H1 (cell line): ENCODE results near the gene WRAP53. TPM values are rescaled to one million over a fixed set of nuclear protein-coding genes. Genes with fewer than 3 reads are reported as not detected.

ENCODE experiments used
- CTCF ChIA-PET: fragments of 300-600 bp; sonication (Branson Sonifier 250); formaldehyde crosslinking; loops from one replicate; lab custom pipeline; 2021; ENCODE audit not compliant: partially characterized antibody; lab: Charles Lee
- POLR2A ChIA-PET: fragments of 300-600 bp; sonication (Branson Sonifier 250); formaldehyde crosslinking; loops from one replicate; lab custom pipeline; 2021; ENCODE audit warnings: inconsistent platforms; ENCODE audit not compliant: partially characterized antibody; lab: Charles Lee
- DNase-seq, 2 experiments: peaks; one replicate each; pipeline versions ENCODE4 v3.0.0 to v3.0.0-alpha.2; 2010 to 2022; ENCODE audit warnings: low spot score in 2 of 2, low read depth in 1 of 2, mixed read lengths in 1 of 2
- FAIRE-seq: peaks from 2 replicates; lab custom pipeline; 2011; peaks lifted over from hg19 to GRCh38; lab: Jason Lieb, UNC
- H2AFZ ChIP-seq: 2 replicates; pipeline ENCODE4 v1.8.1; 2012; ENCODE audit warnings: low read length, inconsistent platforms
- H2AK5ac ChIP-seq: 2 replicates; pipeline ENCODE4 v1.6.1; 2013; ENCODE audit warnings: low read depth, low read length
- H2BK120ac ChIP-seq: replicated peaks from 2 replicates; pipeline ENCODE3; 2013; ENCODE audit warnings: low read depth, low read length, inconsistent platforms
- H2BK12ac ChIP-seq: 2 replicates; pipeline ENCODE4 v1.6.1; 2013; ENCODE audit warnings: low read depth, low read length
- H2BK15ac ChIP-seq: 2 replicates; pipeline ENCODE4 v1.6.1; 2013; ENCODE audit warnings: low read length
- H2BK20ac ChIP-seq: 2 replicates; pipeline ENCODE4 v1.6.1; 2013; ENCODE audit warnings: low read length
- H2BK5ac ChIP-seq: 2 replicates; pipeline ENCODE4 v1.6.1; 2013; ENCODE audit warnings: low read depth, low read length
- H3K14ac ChIP-seq: 2 replicates; pipeline ENCODE4 v1.6.1; 2013; ENCODE audit warnings: inconsistent platforms; ENCODE audit not compliant: insufficient read length
- H3K18ac ChIP-seq: 2 replicates; pipeline ENCODE4 v1.6.1; 2013; ENCODE audit warnings: low read length; ENCODE audit errors: extremely low read depth
- H3K23ac ChIP-seq: 2 replicates; pipeline ENCODE4 v1.6.1; 2013; ENCODE audit warnings: inconsistent platforms; ENCODE audit not compliant: insufficient read length
- H3K23me2 ChIP-seq: 2 replicates; pipeline ENCODE4 v1.6.1; 2013; ENCODE audit warnings: low read depth, low read length
- H3K27ac ChIP-seq: 2 replicates; pipeline ENCODE4 v1.6.1; 2011; ENCODE audit warnings: low read depth, low read length, inconsistent platforms
- H3K27me3 ChIP-seq, 4 experiments: replicated peaks in 1 of 4; 1 replicate in 1 of 4; 2 replicates in 3 of 4; pipeline versions ENCODE4 v1.6.1 to v1.8.1; 2011 to 2013; ENCODE audit warnings: low read length in 3 of 4, mild to moderate bottlenecking in 3 of 4, inconsistent platforms in 2 of 4, mixed read lengths in 2 of 4, moderate library complexity in 1 of 4; ENCODE audit not compliant: control insufficient read depth in 3 of 4, insufficient read depth in 3 of 4; ENCODE audit errors: extremely low read depth in 1 of 4
- H3K36me3 ChIP-seq, 4 experiments: 2 replicates each; pipeline versions ENCODE4 v1.6.1 to v1.8.1; 2011 to 2013; ENCODE audit warnings: mild to moderate bottlenecking in 4 of 4, low read length in 3 of 4, moderate library complexity in 2 of 4, control low read depth in 1 of 4, inconsistent platforms in 1 of 4; ENCODE audit not compliant: insufficient read depth in 4 of 4, control insufficient read depth in 2 of 4
- H3K4ac ChIP-seq: replicated peaks from 2 replicates; pipeline ENCODE3; 2013; ENCODE audit warnings: low read length, low read depth, mixed read lengths, inconsistent platforms; ENCODE audit not compliant: insufficient read length
- H3K4me1 ChIP-seq, 4 experiments: replicated peaks in 1 of 4; 1 replicate in 1 of 4; 2 replicates in 3 of 4; pipeline versions ENCODE4 v1.6.1 to v1.8.1; 2011 to 2013; ENCODE audit warnings: low read length in 3 of 4, inconsistent platforms in 2 of 4, mixed read lengths in 1 of 4; ENCODE audit not compliant: insufficient read depth in 4 of 4, control insufficient read depth in 3 of 4
- H3K4me2 ChIP-seq, 2 experiments: 2 replicates each; pipeline versions ENCODE4 v1.6.1 to v1.8.1; 2011 to 2013; ENCODE audit warnings: low read depth in 2 of 2, low read length in 2 of 2, control low read depth in 1 of 2, inconsistent platforms in 1 of 2, mild to moderate bottlenecking in 1 of 2; ENCODE audit not compliant: insufficient read depth in 1 of 2
- H3K4me3 ChIP-seq, 4 experiments: fragments of 200-600, 300-600 bp in 1 of 4; sonication (generic), shearing (Covaris generic), sonication (Bioruptor Twin) in 1 of 4; 2 replicates each; pipeline versions ENCODE4 v1.5.1 to v1.8.1; 2011 to 2016; ENCODE audit warnings: low read length in 4 of 4, low read depth in 3 of 4, control low read depth in 2 of 4, inconsistent platforms in 2 of 4, mild to moderate bottlenecking in 2 of 4, mixed read lengths in 1 of 4, moderate library complexity in 1 of 4; ENCODE audit not compliant: insufficient read depth in 2 of 4; ENCODE audit errors: extremely low read depth in 1 of 4
- H3K56ac ChIP-seq: replicated peaks from 2 replicates; pipeline ENCODE3; 2013; ENCODE audit warnings: low read depth, mild to moderate bottlenecking, mixed read lengths, low read length, inconsistent platforms; ENCODE audit not compliant: insufficient read length
- H3K79me1 ChIP-seq: 2 replicates; pipeline ENCODE4 v1.6.1; 2013; ENCODE audit warnings: low read depth, low read length, control low read depth
- H3K79me2 ChIP-seq, 2 experiments: 2 replicates each; pipeline versions ENCODE4 v1.6.1 to v1.8.1; 2012 to 2013; ENCODE audit warnings: low read length in 2 of 2, mild to moderate bottlenecking in 2 of 2, inconsistent platforms in 1 of 2; ENCODE audit not compliant: insufficient read depth in 2 of 2, control insufficient read depth in 1 of 2
- H3K9ac ChIP-seq, 4 experiments: replicated peaks in 1 of 4; 1 replicate in 1 of 4; 2 replicates in 3 of 4; pipeline versions ENCODE4 v1.6.1 to v1.8.1; 2011 to 2013; ENCODE audit warnings: low read depth in 3 of 4, low read length in 3 of 4, control low read depth in 2 of 4, mild to moderate bottlenecking in 2 of 4, moderate library complexity in 2 of 4, inconsistent platforms in 1 of 4; ENCODE audit errors: extremely low read depth in 1 of 4
- H3K9me3 ChIP-seq, 2 experiments: 2 replicates each; pipeline versions ENCODE4 v1.6.1 to v1.8.1; 2012 to 2013; ENCODE audit warnings: mild to moderate bottlenecking in 2 of 2, moderate library complexity in 2 of 2, control low read depth in 1 of 2, inconsistent platforms in 1 of 2, low read depth in 1 of 2, low read length in 1 of 2, mixed read lengths in 1 of 2; ENCODE audit not compliant: insufficient read depth in 2 of 2
- H4K20me1 ChIP-seq, 2 experiments: replicated peaks in 1 of 2; 2 replicates each; pipeline versions ENCODE3 to v1.8.1; 2011 to 2013; ENCODE audit warnings: inconsistent platforms in 2 of 2, low read length in 2 of 2, mild to moderate bottlenecking in 1 of 2; ENCODE audit not compliant: insufficient read depth in 2 of 2, control insufficient read depth in 1 of 2
- H4K5ac ChIP-seq: 2 replicates; pipeline ENCODE4 v1.6.1; 2013; ENCODE audit warnings: low read length, low read depth, mixed read lengths, inconsistent platforms; ENCODE audit not compliant: insufficient read length
- H4K8ac ChIP-seq: 2 replicates; pipeline ENCODE4 v1.8.0; 2013; ENCODE audit warnings: mild to moderate bottlenecking, moderate library complexity, low read length, inconsistent platforms; ENCODE audit not compliant: insufficient read depth; ENCODE audit errors: extremely low read depth
- H4K91ac ChIP-seq: replicated peaks from 2 replicates; pipeline ENCODE3; 2013; ENCODE audit warnings: low read length, mixed read lengths, inconsistent platforms; ENCODE audit not compliant: insufficient read length
- EGR1 ChIP-seq: IDR thresholded peaks from 2 replicates; pipeline ENCODE4 v1.6.1; 2011; ENCODE audit warnings: low read depth, low read length, borderline replicate concordance
- KDM1A ChIP-seq: fragments of 200-600, 300-600 bp; sonication (generic); IDR thresholded peaks from 2 replicates; pipeline ENCODE4 v1.7.1; 2016; ENCODE audit warnings: mild to moderate bottlenecking, low read length, borderline replicate concordance
- SIX5 ChIP-seq: IDR thresholded peaks from 2 replicates; pipeline ENCODE4 v1.6.1; 2011; ENCODE audit warnings: mild to moderate bottlenecking, low read depth, low read length
- SP1 ChIP-seq: IDR thresholded peaks from 2 replicates; pipeline ENCODE4 v1.6.1; 2011; ENCODE audit warnings: low read depth, low read length
- SP4 ChIP-seq: IDR thresholded peaks from 2 replicates; pipeline ENCODE4 v1.6.1; 2012; ENCODE audit warnings: low read length, inconsistent platforms
- SUZ12 ChIP-seq: fragments of 200-600 bp; sonication (generic); IDR thresholded peaks from 2 replicates; pipeline ENCODE4 v1.6.1; 2012; ENCODE audit warnings: mild to moderate bottlenecking, inconsistent platforms, low read length, moderate library complexity, mixed read lengths
- WGBS, 2 experiments: shearing (Covaris generic) in 1 of 2; methylation state at CpG; one replicate each; pipeline versions ENCODE4 v1.1.6 to v1.1.7; 2013 to 2015; ENCODE audit warnings: low lambda C conversion rate in 2 of 2, mixed read lengths in 2 of 2, inconsistent platforms in 1 of 2, low coverage in 1 of 2, missing lambda C conversion rate in 1 of 2; ENCODE audit not compliant: insufficient replicate concordance in 2 of 2, insufficient coverage in 1 of 2, insufficient read length in 1 of 2; ENCODE audit errors: extremely low coverage in 1 of 2, missing lambda C conversion rate in 1 of 2; 5-methylcytosine and 5-hydroxymethylcytosine counted together
- polyA plus RNA-seq, 7 experiments: library from polyadenylated mRNA; depleted of rRNA in 3 of 7; stranded (reverse) in 5 of 7; unstranded in 2 of 7; fragments of >200 nt in 5 of 7; fragments of 200-250 nt in 2 of 7; gene quantifications; 1 replicate in 5 of 7; 2 replicates in 1 of 7; 4 replicates in 1 of 7; pipeline versions ENCODE4 v1.2.1 to v1.2.3, GENCODE V29; 2011 to 2013; ENCODE audit warnings: missing spikeins in 2 of 7, mixed read lengths in 2 of 7
- total RNA-seq: library from RNA; stranded (reverse); fragmentation: NEBNext Ultra II Directional; extraction: Animal tissue kit (Norgen Biotek cat#: 25700); gene quantifications from 2 replicates; pipeline ENCODE4 v1.2.1, GENCODE V29; 2021
- TF ChIP-seq, protein P1 (sequence below): IDR thresholded peaks from 2 replicates; pipeline ENCODE4 v1.6.1; 2012; ENCODE audit warnings: low read length, inconsistent platforms

WRAP53 gene
- total and polyA plus RNA-seq, 2 of the 8 experiments (the other 6 are each of a cell fraction or from before 2014, with no cell fraction given) = 29.2 to 30.1 TPM

DNA sequence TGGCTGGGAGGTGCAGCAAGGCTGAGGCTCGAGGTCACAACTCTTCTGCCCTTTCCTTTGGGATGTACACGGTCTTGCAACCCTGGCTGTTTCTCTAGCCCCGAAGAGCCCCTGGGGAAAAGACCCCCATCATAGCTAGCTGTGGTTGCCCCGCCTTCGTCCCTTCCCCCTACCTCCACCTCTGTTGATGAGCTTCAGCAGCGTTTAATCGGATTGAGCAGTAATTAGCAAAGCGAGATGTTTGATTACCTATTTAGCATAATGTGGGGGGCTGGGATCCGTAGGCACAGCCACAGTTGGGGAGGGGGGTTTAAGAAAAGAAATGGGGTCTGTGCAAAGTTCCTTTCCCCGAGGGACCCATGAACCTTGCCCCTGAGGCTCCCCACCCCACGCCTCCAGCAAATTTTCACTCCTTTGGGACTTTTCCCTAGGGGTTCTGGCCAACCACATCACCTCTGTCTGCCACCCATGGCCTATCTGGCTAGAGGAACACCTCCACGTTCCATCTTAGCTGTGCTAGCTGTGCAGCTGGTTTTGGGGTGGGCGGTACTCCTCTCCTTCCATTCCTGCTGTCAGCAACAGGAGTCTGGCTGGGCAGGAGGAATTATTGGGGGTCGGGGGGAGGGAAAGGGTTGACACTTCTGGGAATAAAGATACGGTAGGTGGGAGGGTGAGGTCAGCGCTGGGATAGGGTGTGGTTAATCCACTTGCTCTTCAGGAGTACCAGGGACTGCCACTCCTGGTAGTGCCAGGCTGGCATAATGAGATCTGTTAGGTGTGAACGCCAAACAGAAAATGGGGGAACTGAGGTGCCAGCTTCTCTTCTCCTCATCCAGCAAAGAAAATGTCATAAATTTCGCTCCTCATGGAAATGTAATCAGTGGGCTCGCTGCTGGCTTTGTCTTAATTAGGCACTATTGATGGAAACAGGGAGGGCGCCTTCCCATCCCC is 27.9 kb downstream of the WRAP53 start:
- DNase-seq = no peak
- Histone ChIP-seq H4K91ac (peak overlapping the region; percentile 32), H2BK15ac (peak overlapping the region; percentile 94), H3K79me2 (no peaks in the 10 kb centered on the region), H3K4me2 (peak overlapping the region; percentile 70 to 93), H3K23ac (no peak overlapping the region), H2BK120ac (no peak overlapping the region), H2BK12ac (peak overlapping the region; percentile 22; the same call in 1 of the 2 replicates), H3K79me1 (no peaks in the 10 kb centered on the region; the same call in 1 of the 2 replicates), H3K36me3 (no peaks in the 10 kb centered on the region), H3K27me3 (peaks cover 0 to 21% (median 7%) of the 10 kb centered on the region in 4 experiments; a peak in 3 of 7 replicates), H4K5ac (peak overlapping the region; percentile 24), H3K9ac (no peak overlapping the region), H3K23me2 (peaks cover 9% of the 10 kb centered on the region), H3K4ac (no peak overlapping the region), H3K4me3 (peak overlapping the region; percentile 35 to 75 (median 52); a peak in 7 of 8 replicates), H2AK5ac (0 out of 2 replicates have a peak overlapping the region, but pooled peaks have one; percentile 75), H3K4me1 (peaks cover 6 to 27% (median 18%) of the 10 kb centered on the region in 4 experiments), H2AFZ (no peak overlapping the region), H2BK20ac (peak overlapping the region; percentile 51), H3K9me3 (no peaks in the 10 kb centered on the region), H3K18ac (peak overlapping the region; percentile 71), H4K8ac (no peak overlapping the region), H2BK5ac (peak overlapping the region; percentile 73; the same call in 1 of the 2 replicates), H4K20me1 (no peaks in the 10 kb centered on the region), H3K27ac (no peak overlapping the region), H3K14ac (no peak overlapping the region), H3K56ac (no peak overlapping the region)
- ChIA-PET POLR2A (interaction anchor here (0.6 to 8.8 kb wide), 13 partner anchors 8 to 215 kb away, joined by 3 to 88 read pairs (median 3); partner anchors contain the start of genes ATP1B2, EFNB3, NAA38 and SAT2), CTCF (interaction anchor here (0.5 to 10.1 kb wide), 19 partner anchors 11 to 274 kb away, joined by 3 to 86 read pairs (median 3); partner anchors contain the start of genes EFNB3, SAT2, SENP3 and SHBG)
- TF ChIP-seq KDM1A (no peak), EGR1 (no peak), SP1 (no peak), SIX5 (no peak), SP4 (0 out of 2 replicates have a peak, but pooled peaks have one; percentile 3), SUZ12 (peak; percentile 28; the same call in 1 of the 2 replicates)
- TF ChIP-seq, protein P1, sequence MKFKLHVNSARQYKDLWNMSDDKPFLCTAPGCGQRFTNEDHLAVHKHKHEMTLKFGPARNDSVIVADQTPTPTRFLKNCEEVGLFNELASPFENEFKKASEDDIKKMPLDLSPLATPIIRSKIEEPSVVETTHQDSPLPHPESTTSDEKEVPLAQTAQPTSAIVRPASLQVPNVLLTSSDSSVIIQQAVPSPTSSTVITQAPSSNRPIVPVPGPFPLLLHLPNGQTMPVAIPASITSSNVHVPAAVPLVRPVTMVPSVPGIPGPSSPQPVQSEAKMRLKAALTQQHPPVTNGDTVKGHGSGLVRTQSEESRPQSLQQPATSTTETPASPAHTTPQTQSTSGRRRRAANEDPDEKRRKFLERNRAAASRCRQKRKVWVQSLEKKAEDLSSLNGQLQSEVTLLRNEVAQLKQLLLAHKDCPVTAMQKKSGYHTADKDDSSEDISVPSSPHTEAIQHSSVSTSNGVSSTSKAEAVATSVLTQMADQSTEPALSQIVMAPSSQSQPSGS = no peak
- 55% methylated on average over 19 of the region's 20 CpGs; no CpG with 5 or more reads in 1 of the 2 experiments for WGBS, 2 experiments
- no peak for FAIRE-seq
